HCT116 (cell line): ENCODE measurements around the gene LEFTY2. TPM values are rescaled to one million over a fixed set of nuclear protein-coding genes. Genes with fewer than 3 reads are reported as not detected.

Experiments
- ATAC-seq: fragments of 200-7000 bp; cut with Tn5 transposase; 2 replicates; pipeline ENCODE4 v1.9.1; 2020; ENCODE audit warnings: mild to moderate bottlenecking, moderate library complexity
- BruUV-seq: library from RNA; stranded (reverse); fragments of 400-500 nt; replicated peaks from 2 replicates; lab custom pipeline; 2021; lab: Mats Ljungman, UMichigan
- CTCF ChIA-PET: fragments of 300-600 bp; sonication (Branson Sonifier 250); formaldehyde crosslinking; loops from one replicate; lab custom pipeline; 2021; ENCODE audit warnings: antibody characterized with exemption; lab: Charles Lee
- POLR2A ChIA-PET: fragments of 300-600, 350-600 bp; sonication (Branson Sonifier 250); formaldehyde crosslinking; loops from one replicate; lab custom pipeline; 2021; ENCODE audit warnings: antibody characterized with exemption; lab: Charles Lee
- RAD21 ChIA-PET, 2 experiments: fragments of 300-600 bp; sonication (Branson Sonifier 250); formaldehyde crosslinking; loops; one replicate each; lab custom pipeline; 2023; ENCODE audit warnings: low total read pairs in 2 of 2; ENCODE audit not compliant: uncharacterized antibody in 2 of 2, unreplicated experiment in 2 of 2, low non-redundant PET in 1 of 2; lab: Charles Lee
- DNase-seq: peaks from one replicate; pipeline ENCODE4 v3.0.0-alpha.2; 2010; ENCODE audit warnings: low read depth, low spot score
- H2AFZ ChIP-seq: fragments of 200-600 bp; shearing (Covaris generic), sonication (generic); 2 replicates; pipeline ENCODE4 v1.6.1; 2017; ENCODE audit warnings: low read depth, mixed run types, mixed read lengths, antibody characterized with exemption, low read length; ENCODE audit not compliant: poor library complexity, severe bottlenecking
- H3K27ac ChIP-seq: 2 replicates; pipeline ENCODE4 v1.5.1; 2012; ENCODE audit warnings: low read depth, low read length
- H3K27me3 ChIP-seq: fragments of 200-600 bp; sonication (generic); 2 replicates; pipeline ENCODE4 v1.6.1; 2016; ENCODE audit warnings: mixed run types, low read length, mixed read lengths; ENCODE audit not compliant: insufficient read depth
- H3K36me3 ChIP-seq, 2 experiments: fragments of 200-500 bp in 1 of 2; fragments of 200-600 bp in 1 of 2; sonication (Bioruptor generic) in 1 of 2; sonication (generic) in 1 of 2; 2 replicates each; pipeline versions ENCODE4 v1.5.1 to v1.6.1; 2014 to 2016; ENCODE audit warnings: low read length in 2 of 2, inconsistent platforms in 1 of 2, mixed read lengths in 1 of 2, mixed run types in 1 of 2; ENCODE audit not compliant: insufficient read depth in 2 of 2, control insufficient read depth in 1 of 2
- H3K4me1 ChIP-seq, 2 experiments: fragments of 200-600 bp in 1 of 2; sonication (generic) in 1 of 2; 2 replicates each; pipeline versions ENCODE4 v1.5.1 to v1.6.1; 2012 to 2017; ENCODE audit warnings: low read length in 2 of 2, inconsistent platforms in 1 of 2, mild to moderate bottlenecking in 1 of 2, mixed read lengths in 1 of 2, mixed run types in 1 of 2, moderate library complexity in 1 of 2; ENCODE audit not compliant: insufficient read depth in 2 of 2, control insufficient read depth in 1 of 2
- H3K4me2 ChIP-seq: fragments of 200-600 bp; sonication (generic); 2 replicates; pipeline ENCODE4 v1.6.1; 2017; ENCODE audit warnings: mixed run types, low read length, mixed read lengths
- H3K4me3 ChIP-seq, 2 experiments: fragments of 200-600 bp in 1 of 2; sonication (generic) in 1 of 2; replicated peaks in 1 of 2; 2 replicates each; pipeline ENCODE4 v1.5.1; 2011 to 2016; ENCODE audit warnings: low read length in 2 of 2, control low read depth in 1 of 2, low read depth in 1 of 2, mild to moderate bottlenecking in 1 of 2, mixed read lengths in 1 of 2, mixed run types in 1 of 2
- H3K79me2 ChIP-seq: fragments of 200-600 bp; sonication (generic); 2 replicates; pipeline ENCODE4 v1.6.1; 2017; ENCODE audit warnings: mild to moderate bottlenecking, mixed run types, low read length, moderate library complexity, mixed read lengths; ENCODE audit not compliant: insufficient read depth
- H3K9ac ChIP-seq: fragments of 200-600 bp; sonication (generic); 2 replicates; pipeline ENCODE4 v1.6.1; 2016; ENCODE audit warnings: low read length, mixed read lengths
- H3K9me2 ChIP-seq: fragments of 200-600 bp; sonication (generic), shearing (Covaris generic); 2 replicates; pipeline ENCODE4 v1.6.1; 2017; ENCODE audit warnings: mixed run types, mild to moderate bottlenecking, moderate library complexity; ENCODE audit not compliant: insufficient read depth
- H3K9me3 ChIP-seq, 2 experiments: fragments of 200-500 bp in 1 of 2; fragments of 200-600 bp in 1 of 2; sonication (Bioruptor generic) in 1 of 2; sonication (generic) in 1 of 2; 2 replicates each; pipeline ENCODE4 v1.6.1; 2014 to 2017; ENCODE audit warnings: low read length in 2 of 2, mixed read lengths in 2 of 2, inconsistent platforms in 1 of 2, low read depth in 1 of 2, mild to moderate bottlenecking in 1 of 2, mixed run types in 1 of 2, moderate library complexity in 1 of 2; ENCODE audit not compliant: control insufficient read depth in 1 of 2, insufficient read depth in 1 of 2
- H4K20me1 ChIP-seq: fragments of 200-600 bp; sonication (generic), shearing (Covaris generic); 2 replicates; pipeline ENCODE4 v1.6.1; 2017; ENCODE audit warnings: mixed run types, mild to moderate bottlenecking, moderate library complexity; ENCODE audit not compliant: insufficient read depth
- ATF3 ChIP-seq: IDR thresholded peaks from 2 replicates; pipeline ENCODE4 v1.6.1; 2012
- CBX3 ChIP-seq: IDR thresholded peaks from 2 replicates; pipeline ENCODE4 v1.6.1; 2012; ENCODE audit warnings: low read depth
- CEBPB ChIP-seq: IDR thresholded peaks from 2 replicates; pipeline ENCODE4 v1.6.1; 2012; ENCODE audit warnings: low read depth
- CTCF ChIP-seq, 3 experiments: fragments of 200-600 bp in 1 of 3; sonication (generic) in 1 of 3; IDR thresholded peaks in 2 of 3; conservative IDR thresholded peaks in 1 of 3; 2 replicates each; pipeline ENCODE4 v1.5.1; 2012 to 2017; ENCODE audit warnings: low read depth in 2 of 3, low read length in 2 of 3, antibody characterized with exemption in 1 of 3, borderline replicate concordance in 1 of 3, control low read depth in 1 of 3, mild to moderate bottlenecking in 1 of 3, mixed read lengths in 1 of 3, mixed run types in 1 of 3, moderate library complexity in 1 of 3; ENCODE audit not compliant: insufficient read depth in 1 of 3
- EGR1 ChIP-seq: IDR thresholded peaks from 2 replicates; pipeline ENCODE4 v1.6.1; 2012; ENCODE audit warnings: low read depth
- ELF1 ChIP-seq: IDR thresholded peaks from 2 replicates; pipeline ENCODE4 v1.6.1; 2012; ENCODE audit warnings: low read depth, borderline replicate concordance
- EZH2 ChIP-seq: fragments of 200-600 bp; sonication (generic); IDR thresholded peaks from 2 replicates; pipeline ENCODE4 v1.6.1; 2017; ENCODE audit warnings: antibody characterized with exemption, mixed run types
- JUND ChIP-seq: IDR thresholded peaks from 2 replicates; pipeline ENCODE4 v1.6.1; 2012
- POLR2A ChIP-seq: IDR thresholded peaks from 2 replicates; pipeline ENCODE4 v1.7.0; 2011; ENCODE audit warnings: borderline replicate concordance; ENCODE audit not compliant: insufficient read depth, insufficient read length; ENCODE audit errors: extremely low read depth
- POLR2AphosphoS5 ChIP-seq: IDR thresholded peaks from 2 replicates; pipeline ENCODE4 v1.6.1; 2011; ENCODE audit warnings: mild to moderate bottlenecking, low read depth, low read length, moderate library complexity
- REST ChIP-seq: IDR thresholded peaks from 2 replicates; pipeline ENCODE4 v1.6.1; 2012; ENCODE audit warnings: low read depth
- SP1 ChIP-seq: IDR thresholded peaks from 2 replicates; pipeline ENCODE4 v1.6.1; 2012; ENCODE audit warnings: low read depth
- SRF ChIP-seq: IDR thresholded peaks from 2 replicates; pipeline ENCODE4 v1.6.1; 2012; ENCODE audit warnings: low read depth
- TCF7L2 ChIP-seq: IDR thresholded peaks from 2 replicates; pipeline ENCODE4 v1.7.0; 2011; ENCODE audit warnings: borderline replicate concordance, inconsistent platforms; ENCODE audit not compliant: insufficient read depth, insufficient read length; ENCODE audit errors: extremely low read depth
- YY1 ChIP-seq: IDR thresholded peaks from 2 replicates; pipeline ENCODE4 v1.6.1; 2011; ENCODE audit warnings: low read length, low read depth, moderate library complexity, mild to moderate bottlenecking; ENCODE audit not compliant: insufficient replicate concordance; ENCODE audit errors: extremely low read depth
- ZBTB33 ChIP-seq: IDR thresholded peaks from 2 replicates; pipeline ENCODE4 v1.6.1; 2011; ENCODE audit warnings: mild to moderate bottlenecking, low read length, moderate library complexity; ENCODE audit not compliant: insufficient replicate concordance; ENCODE audit errors: extremely low read depth
- ZFX ChIP-seq: fragments of 450-650 bp; IDR thresholded peaks from 2 replicates; pipeline ENCODE4 v1.6.1; 2017
- ZNF274 ChIP-seq: fragments of 200-500 bp; sonication (Bioruptor generic); IDR thresholded peaks from 2 replicates; pipeline ENCODE4 v1.6.1; 2014; ENCODE audit warnings: mild to moderate bottlenecking, low read depth, low read length, inconsistent platforms
- intact Hi-C: fragments of 100-400 bp; cut with micrococcal nuclease; formaldehyde crosslinking; loops from 2 replicates; pipeline ENCODE4 v1.10.0; 2022
- total RNA-seq: library from RNA; stranded (reverse); gene quantifications from one replicate; pipeline ENCODE4 v1.2.1, GENCODE V29; 2021; ENCODE audit not compliant: unreplicated experiment
- TF ChIP-seq, protein P1 (sequence below): IDR thresholded peaks from 2 replicates; pipeline ENCODE4 v1.6.1; 2012

The LEFTY2 gene
- total RNA-seq, 1 experiment from 2014 or later: not detected

DNA sequence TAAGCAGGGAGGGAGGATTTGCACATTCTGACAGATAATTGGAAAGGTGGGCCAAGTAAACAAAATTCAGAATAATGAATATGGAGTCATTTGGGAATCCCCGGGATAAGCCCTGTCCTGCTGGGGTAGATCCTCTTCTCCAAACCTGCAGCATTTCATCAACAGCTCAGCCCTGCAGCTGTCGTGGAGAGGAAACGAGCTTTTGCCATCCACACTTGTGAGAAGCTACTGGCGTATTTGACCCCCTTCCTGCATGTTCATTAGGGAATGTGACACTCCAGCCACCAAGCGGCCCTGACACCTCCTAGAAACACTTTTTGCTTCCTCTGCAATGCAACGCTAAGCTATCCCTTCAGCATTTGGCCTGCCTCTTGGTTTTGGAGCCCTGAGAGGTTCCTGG is 8.0 kb upstream of the LEFTY2 start:
- no peak for ATAC-seq
- no peaks in the 10 kb centered on the region for H3K9me2 ChIP-seq
- no peak overlapping the region for H3K27ac ChIP-seq
- no peak overlapping the region for H3K4me2 ChIP-seq
- no peak for DNase-seq
- H3K9me3 ChIP-seq: no peaks in the 10 kb centered on the region
- intact Hi-C loops: no loop called here
- no peak overlapping the region for H3K4me3 ChIP-seq
- RAD21 ChIA-PET: no interaction called here
- no peaks in the 10 kb centered on the region for H3K79me2 ChIP-seq
- peaks cover 3% of the 10 kb centered on the region in 2 experiments; a peak in 1 of 4 replicates for H3K4me1 ChIP-seq
- no peak overlapping the region for H2AFZ ChIP-seq
- H3K36me3 ChIP-seq: no peaks in the 10 kb centered on the region
- TF ChIP-seq POLR2AphosphoS5 (no peak), EZH2 (no peak), POLR2A (no peak), SRF (no peak), CBX3 (no peak), REST (no peak), JUND (no peak), CEBPB (no peak), EGR1 (no peak), SP1 (no peak), YY1 (no peak), ELF1 (no peak), TCF7L2 (no peak), ZNF274 (no peak), ZFX (no peak), CTCF (IDR thresholded peaks at IDR 0.05 in 2 of 3, conservative IDR thresholded peaks at IDR 0.05 in 1 of 3; ENCODE audit: borderline replicate concordance in 1 of 3, insufficient read depth in 1 of 3, low read depth in 2 of 3, low read length in 2 of 3) (no peak), ATF3 (no peak), ZBTB33 (no peak)
- TF ChIP-seq, protein P1, sequence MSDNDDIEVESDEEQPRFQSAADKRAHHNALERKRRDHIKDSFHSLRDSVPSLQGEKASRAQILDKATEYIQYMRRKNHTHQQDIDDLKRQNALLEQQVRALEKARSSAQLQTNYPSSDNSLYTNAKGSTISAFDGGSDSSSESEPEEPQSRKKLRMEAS: no peak
- POLR2A ChIA-PET: no interaction called here
- H3K9ac ChIP-seq: no peak overlapping the region
- BruUV-seq: no TSS peak
- CTCF ChIA-PET: interaction anchor here (1.0 kb wide), 1 partner anchor 14 kb away, joined by 3 read pairs; no protein-coding TSS in a partner anchor
- no peaks in the 10 kb centered on the region for H4K20me1 ChIP-seq
- no peaks in the 10 kb centered on the region for H3K27me3 ChIP-seq
